HEK293 (cell line): ENCODE data around the gene CDC20.

Experiments used
- CTCF ChIA-PET: fragments of 350-600 bp; formaldehyde crosslinking; extraction: SDS; loops from one replicate; lab custom pipeline; 2021; ENCODE audit warnings: antibody characterized with exemption; lab: Yijun Ruan, JAX
- POLR2A ChIA-PET: fragments of 300-600 bp; formaldehyde crosslinking; extraction: SDS; loops from one replicate; lab custom pipeline; 2020; ENCODE audit warnings: antibody characterized with exemption, inconsistent platforms; lab: Yijun Ruan, JAX
- H3K27ac ChIP-seq: fragments of 200-500 bp; sonication (Bioruptor generic); 2 replicates; pipeline ENCODE4 v1.5.1; 2014; ENCODE audit warnings: low read depth, low read length, control low read depth, inconsistent platforms; ENCODE audit errors: extremely low read depth
- H3K36me3 ChIP-seq, 2 experiments: fragments of 200-500 bp in 1 of 2; sonication (Bioruptor generic) in 1 of 2; 1 replicate in 1 of 2; 2 replicates in 1 of 2; pipeline ENCODE4 v1.5.1; 2014 to 2017; ENCODE audit warnings: inconsistent platforms in 2 of 2, low read length in 2 of 2; ENCODE audit not compliant: control insufficient read depth in 2 of 2, insufficient read depth in 1 of 2
- H3K4me1 ChIP-seq: fragments of 200-500 bp; sonication (Bioruptor generic); 2 replicates; pipeline ENCODE4 v1.5.1; 2014; ENCODE audit warnings: mild to moderate bottlenecking, low read length, inconsistent platforms; ENCODE audit not compliant: control insufficient read depth, insufficient read depth
- H3K4me3 ChIP-seq: 2 replicates; pipeline ENCODE4 v1.5.1; 2011; ENCODE audit warnings: low read depth, mild to moderate bottlenecking, control low read depth, low read length, moderate library complexity
- H3K9me3 ChIP-seq: fragments of 200-500 bp; sonication (Bioruptor generic); 2 replicates; pipeline ENCODE4 v1.5.1; 2014; ENCODE audit warnings: low read depth, low read length, inconsistent platforms; ENCODE audit not compliant: control insufficient read depth, insufficient read depth
- BCL11B ChIP-seq: fragments of 450-650 bp; formaldehyde crosslinking; IDR thresholded peaks from 2 replicates; pipeline ENCODE4 v1.5.1; 2016; ENCODE audit warnings: low read depth, missing biosample characterization, missing genetic modification characterization
- WT1 ChIP-seq: fragments of 450-650 bp; formaldehyde crosslinking; IDR thresholded peaks from 2 replicates; pipeline ENCODE4 v1.5.1; 2016; ENCODE audit warnings: missing biosample characterization, missing genetic modification characterization
- YY1 ChIP-seq: fragments of 450-650 bp; formaldehyde crosslinking; IDR thresholded peaks from 2 replicates; pipeline ENCODE4 v1.5.1; 2018; ENCODE audit warnings: missing biosample characterization, missing genetic modification characterization
- ZFP69B ChIP-seq: fragments of 450-650 bp; formaldehyde crosslinking; IDR thresholded peaks from 2 replicates; pipeline ENCODE4 v1.5.1; 2016; ENCODE audit warnings: missing biosample characterization, missing genetic modification characterization
- ZNF132 ChIP-seq: fragments of 450-650 bp; formaldehyde crosslinking; IDR thresholded peaks from 2 replicates; pipeline ENCODE4 v1.5.1; 2017; ENCODE audit warnings: missing biosample characterization, missing genetic modification characterization, borderline replicate concordance
- ZNF146 ChIP-seq: fragments of 450-650 bp; formaldehyde crosslinking; IDR thresholded peaks from 2 replicates; pipeline ENCODE4 v1.5.1; 2016; ENCODE audit warnings: missing biosample characterization, missing genetic modification characterization
- ZNF302 ChIP-seq: fragments of 450-650 bp; formaldehyde crosslinking; IDR thresholded peaks from 2 replicates; pipeline ENCODE4 v1.5.1; 2016; ENCODE audit warnings: missing biosample characterization, missing genetic modification characterization, low read depth
- ZNF473 ChIP-seq: fragments of 450-650 bp; formaldehyde crosslinking; IDR thresholded peaks from 2 replicates; pipeline ENCODE4 v1.5.1; 2017; ENCODE audit warnings: missing biosample characterization, missing genetic modification characterization
- ZNF510 ChIP-seq: fragments of 450-650 bp; formaldehyde crosslinking; IDR thresholded peaks from 2 replicates; pipeline ENCODE4 v1.5.1; 2018; ENCODE audit warnings: mild to moderate bottlenecking, missing genetic modification characterization, missing biosample characterization; ENCODE audit not compliant: insufficient replicate concordance
- ZNF544 ChIP-seq: fragments of 450-650 bp; formaldehyde crosslinking; IDR thresholded peaks from 2 replicates; pipeline ENCODE4 v1.5.0; 2017; ENCODE audit warnings: missing biosample characterization, missing genetic modification characterization
- ZNF558 ChIP-seq: fragments of 450-650 bp; formaldehyde crosslinking; IDR thresholded peaks from 2 replicates; pipeline ENCODE4 v1.5.1; 2016; ENCODE audit warnings: missing biosample characterization, missing genetic modification characterization
- ZNF791 ChIP-seq: fragments of 450-650 bp; formaldehyde crosslinking; IDR thresholded peaks from 2 replicates; pipeline ENCODE4 v1.5.1; 2016; ENCODE audit warnings: missing biosample characterization, missing genetic modification characterization
- ZSCAN30 ChIP-seq: fragments of 450-650 bp; IDR thresholded peaks from 2 replicates; pipeline ENCODE4 v1.5.1; 2018; ENCODE audit warnings: missing biosample characterization, mild to moderate bottlenecking, missing genetic modification characterization, moderate library complexity
- TF ChIP-seq, protein P1 (sequence below): fragments of 450-650 bp; formaldehyde crosslinking; conservative IDR thresholded peaks from 2 replicates; pipeline ENCODE4 v1.5.1; 2016; ENCODE audit warnings: low read depth, missing biosample characterization, missing genetic modification characterization
- TF ChIP-seq, protein P2 (sequence below): fragments of 450-650 bp; formaldehyde crosslinking; IDR thresholded peaks from 2 replicates; pipeline ENCODE4 v1.5.1; 2016; ENCODE audit warnings: missing biosample characterization, missing genetic modification characterization
- TF ChIP-seq, protein P3 (sequence below): fragments of 450-650 bp; formaldehyde crosslinking; IDR thresholded peaks from 2 replicates; pipeline ENCODE4 v1.5.1; 2016; ENCODE audit warnings: missing biosample characterization, missing genetic modification characterization, low read depth
- TF ChIP-seq, protein P4 (sequence below): fragments of 450-650 bp; formaldehyde crosslinking; IDR thresholded peaks from 2 replicates; pipeline ENCODE4 v1.5.1; 2017; ENCODE audit warnings: missing biosample characterization, missing genetic modification characterization
- TF ChIP-seq, protein P5 (sequence below): fragments of 450-650 bp; formaldehyde crosslinking; IDR thresholded peaks from 2 replicates; pipeline ENCODE4 v1.5.1; 2017; ENCODE audit warnings: missing biosample characterization, missing genetic modification characterization

CDC20 gene

DNA sequence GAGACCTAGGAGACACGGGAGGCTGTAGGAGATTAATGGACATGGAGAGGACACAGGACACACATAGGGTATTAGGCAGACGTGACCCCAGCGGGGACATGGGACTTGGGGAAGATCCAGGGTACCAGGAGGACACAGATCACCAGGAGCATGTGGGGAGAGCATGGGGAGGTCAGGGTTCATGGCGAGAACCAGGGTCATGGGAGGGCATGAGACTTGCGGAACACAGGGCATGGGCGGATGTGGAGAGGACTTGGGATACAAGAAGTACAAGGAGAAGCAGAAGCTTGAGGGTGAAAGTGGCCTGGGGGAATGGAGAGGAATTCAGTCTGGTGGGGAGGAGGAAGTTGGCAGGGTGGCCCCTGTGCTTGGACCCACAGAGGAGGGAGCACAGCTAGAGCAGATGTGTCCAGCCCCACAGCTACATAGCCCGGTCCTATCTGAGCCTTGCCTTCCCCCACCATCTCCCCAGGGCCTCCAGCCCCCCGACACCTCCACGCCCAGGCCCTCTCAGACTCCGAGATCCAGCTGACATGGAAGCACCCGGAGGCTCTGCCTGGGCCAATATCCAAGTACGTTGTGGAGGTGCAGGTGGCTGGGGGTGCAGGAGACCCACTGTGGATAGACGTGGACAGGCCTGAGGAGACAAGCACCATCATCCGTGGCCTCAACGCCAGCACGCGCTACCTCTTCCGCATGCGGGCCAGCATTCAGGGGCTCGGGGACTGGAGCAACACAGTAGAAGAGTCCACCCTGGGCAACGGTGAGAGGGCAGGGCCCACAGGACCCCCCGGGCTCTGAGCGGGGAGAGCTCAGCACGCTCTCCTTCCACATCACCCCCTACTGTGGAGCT is 45.9 kb upstream of the CDC20 start:
- Histone ChIP-seq H3K4me3 (no peak overlapping the region), H3K27ac (no peak overlapping the region), H3K9me3 (no peaks in the 10 kb centered on the region), H3K4me1 (no peaks in the 10 kb centered on the region), H3K36me3 (no peaks in the 10 kb centered on the region)
- ChIA-PET CTCF (no interaction called here), POLR2A (no interaction called here)
- TF ChIP-seq, protein P1, sequence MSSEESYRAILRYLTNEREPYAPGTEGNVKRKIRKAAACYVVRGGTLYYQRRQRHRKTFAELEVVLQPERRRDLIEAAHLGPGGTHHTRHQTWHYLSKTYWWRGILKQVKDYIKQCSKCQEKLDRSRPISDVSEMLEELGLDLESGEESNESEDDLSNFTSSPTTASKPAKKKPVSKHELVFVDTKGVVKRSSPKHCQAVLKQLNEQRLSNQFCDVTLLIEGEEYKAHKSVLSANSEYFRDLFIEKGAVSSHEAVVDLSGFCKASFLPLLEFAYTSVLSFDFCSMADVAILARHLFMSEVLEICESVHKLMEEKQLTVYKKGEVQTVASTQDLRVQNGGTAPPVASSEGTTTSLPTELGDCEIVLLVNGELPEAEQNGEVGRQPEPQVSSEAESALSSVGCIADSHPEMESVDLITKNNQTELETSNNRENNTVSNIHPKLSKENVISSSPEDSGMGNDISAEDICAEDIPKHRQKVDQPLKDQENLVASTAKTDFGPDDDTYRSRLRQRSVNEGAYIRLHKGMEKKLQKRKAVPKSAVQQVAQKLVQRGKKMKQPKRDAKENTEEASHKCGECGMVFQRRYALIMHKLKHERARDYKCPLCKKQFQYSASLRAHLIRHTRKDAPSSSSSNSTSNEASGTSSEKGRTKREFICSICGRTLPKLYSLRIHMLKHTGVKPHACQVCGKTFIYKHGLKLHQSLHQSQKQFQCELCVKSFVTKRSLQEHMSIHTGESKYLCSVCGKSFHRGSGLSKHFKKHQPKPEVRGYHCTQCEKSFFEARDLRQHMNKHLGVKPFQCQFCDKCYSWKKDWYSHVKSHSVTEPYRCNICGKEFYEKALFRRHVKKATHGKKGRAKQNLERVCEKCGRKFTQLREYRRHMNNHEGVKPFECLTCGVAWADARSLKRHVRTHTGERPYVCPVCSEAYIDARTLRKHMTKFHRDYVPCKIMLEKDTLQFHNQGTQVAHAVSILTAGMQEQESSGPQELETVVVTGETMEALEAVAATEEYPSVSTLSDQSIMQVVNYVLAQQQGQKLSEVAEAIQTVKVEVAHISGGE (tag by site-specific recombination): no peak

DNA sequence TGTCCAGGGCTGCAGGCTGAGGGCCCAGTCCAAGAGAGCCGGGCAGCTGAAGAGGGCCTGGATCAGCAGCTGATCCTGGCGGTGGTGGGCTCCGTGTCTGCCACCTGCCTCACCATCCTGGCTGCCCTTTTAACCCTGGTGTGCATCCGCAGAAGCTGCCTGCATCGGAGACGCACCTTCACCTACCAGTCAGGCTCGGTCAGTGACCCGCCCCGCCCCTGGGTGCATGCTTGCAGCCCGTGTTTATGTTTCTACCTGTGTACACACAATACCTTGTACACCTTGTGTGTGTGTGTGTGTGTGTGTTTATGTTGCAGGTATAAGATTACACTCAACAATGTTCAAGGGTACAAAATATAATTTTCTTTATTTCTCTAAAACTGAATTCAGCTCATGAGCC is 45.0 kb upstream of the CDC20 start:
- ChIA-PET CTCF (no interaction called here), POLR2A (interaction anchor here (0.8 kb wide), 1 partner anchor 45 kb away, joined by 5 read pairs; the partner anchor contains the start of gene CDC20)

DNA sequence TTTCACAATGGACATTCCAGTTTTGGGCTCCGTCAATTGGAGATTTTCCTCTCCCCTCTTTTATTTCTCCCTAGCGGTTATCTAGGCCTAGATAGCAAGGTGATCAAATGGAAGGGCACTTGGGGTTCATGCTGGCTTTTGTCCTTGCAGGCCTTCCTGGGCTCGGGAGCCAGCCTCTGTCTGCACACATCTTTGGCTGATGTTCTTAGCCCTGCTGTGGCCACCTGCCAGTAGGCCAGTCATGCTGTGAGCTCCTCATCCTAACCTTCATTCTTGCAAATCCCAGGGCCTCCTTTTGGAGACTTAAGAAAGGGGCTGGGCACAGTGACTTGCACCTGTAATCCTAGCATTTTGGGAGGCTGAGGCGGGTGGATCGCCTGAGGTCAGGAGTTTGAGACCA is 44.5 kb upstream of the CDC20 start:
- Histone ChIP-seq H3K4me1 (no peaks in the 10 kb centered on the region), H3K9me3 (no peaks in the 10 kb centered on the region), H3K27ac (no peak overlapping the region), H3K36me3 (no peaks in the 10 kb centered on the region), H3K4me3 (no peak overlapping the region)
- POLR2A ChIA-PET: interaction anchor here (0.8 kb wide), 1 partner anchor 44 kb away, joined by 5 read pairs; the partner anchor contains the start of gene CDC20
- CTCF ChIA-PET: interaction anchor here (0.6 kb wide), 1 partner anchor 819 kb away, joined by 4 read pairs; no protein-coding TSS in a partner anchor
- TF ChIP-seq ZNF146 (tag by site-specific recombination) (no peak), WT1 (tag by site-specific recombination) (no peak), ZNF558 (tag by site-specific recombination) (no peak), ZNF791 (tag by site-specific recombination) (no peak), ZNF510 (tag by site-specific recombination) (no peak), ZFP69B (tag by site-specific recombination) (no peak), BCL11B (no peak), ZNF473 (tag by site-specific recombination) (no peak), ZNF132 (tag by site-specific recombination) (no peak), YY1 (tag by site-specific recombination) (no peak), ZSCAN30 (tag by site-specific recombination) (no peak), ZNF544 (tag by site-specific recombination) (no peak)
- TF ChIP-seq, protein P2, sequence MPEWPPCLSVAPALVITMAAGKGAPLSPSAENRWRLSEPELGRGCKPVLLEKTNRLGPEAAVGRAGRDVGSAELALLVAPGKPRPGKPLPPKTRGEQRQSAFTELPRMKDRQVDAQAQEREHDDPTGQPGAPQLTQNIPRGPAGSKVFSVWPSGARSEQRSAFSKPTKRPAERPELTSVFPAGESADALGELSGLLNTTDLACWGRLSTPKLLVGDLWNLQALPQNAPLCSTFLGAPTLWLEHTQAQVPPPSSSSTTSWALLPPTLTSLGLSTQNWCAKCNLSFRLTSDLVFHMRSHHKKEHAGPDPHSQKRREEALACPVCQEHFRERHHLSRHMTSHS (tag by site-specific recombination): no peak
- TF ChIP-seq, protein P3, sequence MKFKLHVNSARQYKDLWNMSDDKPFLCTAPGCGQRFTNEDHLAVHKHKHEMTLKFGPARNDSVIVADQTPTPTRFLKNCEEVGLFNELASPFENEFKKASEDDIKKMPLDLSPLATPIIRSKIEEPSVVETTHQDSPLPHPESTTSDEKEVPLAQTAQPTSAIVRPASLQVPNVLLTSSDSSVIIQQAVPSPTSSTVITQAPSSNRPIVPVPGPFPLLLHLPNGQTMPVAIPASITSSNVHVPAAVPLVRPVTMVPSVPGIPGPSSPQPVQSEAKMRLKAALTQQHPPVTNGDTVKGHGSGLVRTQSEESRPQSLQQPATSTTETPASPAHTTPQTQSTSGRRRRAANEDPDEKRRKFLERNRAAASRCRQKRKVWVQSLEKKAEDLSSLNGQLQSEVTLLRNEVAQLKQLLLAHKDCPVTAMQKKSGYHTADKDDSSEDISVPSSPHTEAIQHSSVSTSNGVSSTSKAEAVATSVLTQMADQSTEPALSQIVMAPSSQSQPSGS (tag by site-specific recombination): no peak
- TF ChIP-seq, protein P4, sequence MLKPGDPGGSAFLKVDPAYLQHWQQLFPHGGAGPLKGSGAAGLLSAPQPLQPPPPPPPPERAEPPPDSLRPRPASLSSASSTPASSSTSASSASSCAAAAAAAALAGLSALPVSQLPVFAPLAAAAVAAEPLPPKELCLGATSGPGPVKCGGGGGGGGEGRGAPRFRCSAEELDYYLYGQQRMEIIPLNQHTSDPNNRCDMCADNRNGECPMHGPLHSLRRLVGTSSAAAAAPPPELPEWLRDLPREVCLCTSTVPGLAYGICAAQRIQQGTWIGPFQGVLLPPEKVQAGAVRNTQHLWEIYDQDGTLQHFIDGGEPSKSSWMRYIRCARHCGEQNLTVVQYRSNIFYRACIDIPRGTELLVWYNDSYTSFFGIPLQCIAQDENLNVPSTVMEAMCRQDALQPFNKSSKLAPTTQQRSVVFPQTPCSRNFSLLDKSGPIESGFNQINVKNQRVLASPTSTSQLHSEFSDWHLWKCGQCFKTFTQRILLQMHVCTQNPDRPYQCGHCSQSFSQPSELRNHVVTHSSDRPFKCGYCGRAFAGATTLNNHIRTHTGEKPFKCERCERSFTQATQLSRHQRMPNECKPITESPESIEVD: no peak
- TF ChIP-seq, protein P5, sequence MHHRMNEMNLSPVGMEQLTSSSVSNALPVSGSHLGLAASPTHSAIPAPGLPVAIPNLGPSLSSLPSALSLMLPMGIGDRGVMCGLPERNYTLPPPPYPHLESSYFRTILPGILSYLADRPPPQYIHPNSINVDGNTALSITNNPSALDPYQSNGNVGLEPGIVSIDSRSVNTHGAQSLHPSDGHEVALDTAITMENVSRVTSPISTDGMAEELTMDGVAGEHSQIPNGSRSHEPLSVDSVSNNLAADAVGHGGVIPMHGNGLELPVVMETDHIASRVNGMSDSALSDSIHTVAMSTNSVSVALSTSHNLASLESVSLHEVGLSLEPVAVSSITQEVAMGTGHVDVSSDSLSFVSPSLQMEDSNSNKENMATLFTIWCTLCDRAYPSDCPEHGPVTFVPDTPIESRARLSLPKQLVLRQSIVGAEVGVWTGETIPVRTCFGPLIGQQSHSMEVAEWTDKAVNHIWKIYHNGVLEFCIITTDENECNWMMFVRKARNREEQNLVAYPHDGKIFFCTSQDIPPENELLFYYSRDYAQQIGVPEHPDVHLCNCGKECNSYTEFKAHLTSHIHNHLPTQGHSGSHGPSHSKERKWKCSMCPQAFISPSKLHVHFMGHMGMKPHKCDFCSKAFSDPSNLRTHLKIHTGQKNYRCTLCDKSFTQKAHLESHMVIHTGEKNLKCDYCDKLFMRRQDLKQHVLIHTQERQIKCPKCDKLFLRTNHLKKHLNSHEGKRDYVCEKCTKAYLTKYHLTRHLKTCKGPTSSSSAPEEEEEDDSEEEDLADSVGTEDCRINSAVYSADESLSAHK (tag by site-specific recombination): no peak

More for the DNA sequence above, 45.0 kb upstream of the CDC20 start:
- no peak for TF ChIP-seq ZNF302 (tag by site-specific recombination)
- Histone ChIP-seq H3K4me3 (no peak overlapping the region), H3K36me3 (no peaks in the 10 kb centered on the region), H3K27ac (no peak overlapping the region), H3K9me3 (no peaks in the 10 kb centered on the region), H3K4me1 (no peaks in the 10 kb centered on the region)
